Fibroblast of lung (primary cell): ENCODE measurements around the gene FHIP2A.

Source experiments
- CTCF ChIP-seq, 2 donors: IDR thresholded peaks in 1 of 2; conservative IDR thresholded peaks in 1 of 2; 1 replicate in 1 of 2; 2 replicates in 1 of 2; pipeline ENCODE4 v1.5.1; 2011 to 2012; ENCODE audit warnings: low read length in 2 of 2, control low read depth in 1 of 2, inconsistent platforms in 1 of 2, low read depth in 1 of 2, mild to moderate bottlenecking in 1 of 2
- EZH2 ChIP-seq: IDR thresholded peaks from 2 replicates; pipeline ENCODE4 v1.5.1; 2012; ENCODE audit warnings: low read length, control low read depth, mild to moderate bottlenecking; ENCODE audit errors: missing control alignments

DNA sequence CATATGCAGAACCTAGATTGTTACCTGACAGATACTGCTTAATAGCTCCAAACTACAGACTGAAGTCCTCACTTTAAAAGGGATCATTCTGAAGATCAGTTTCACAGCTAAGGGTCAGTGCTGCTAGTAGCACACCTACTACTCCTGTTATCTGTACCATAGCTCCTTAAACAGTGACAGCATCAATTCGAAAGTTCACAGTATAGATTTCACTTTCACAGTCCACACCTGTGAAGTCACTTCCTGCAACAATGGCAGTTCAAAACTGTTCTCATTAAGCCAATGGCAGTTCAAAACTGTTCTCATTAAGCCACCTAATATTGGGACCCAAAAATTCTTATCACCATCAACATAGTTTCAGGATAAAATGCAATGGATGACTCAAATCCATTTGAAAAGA is 10.7 kb upstream of the FHIP2A start:
- TF ChIP-seq EZH2 = no peak
- no peak for TF ChIP-seq CTCF (conservative IDR thresholded peaks at IDR 0.05 in 1 of 2, IDR thresholded peaks at IDR 0.05 in 1 of 2; ENCODE audit: low read depth in 1 of 2, low read length in 2 of 2)
